HepG2 (cell line): ENCODE results near the gene MYH7. TPM values are rescaled to one million over a fixed set of nuclear protein-coding genes. Genes with fewer than 3 reads are reported as not detected.

Experiments used
- ATAC-seq: fragments of 200-7000 bp; cut with Tn5 transposase; 3 replicates; pipeline ENCODE4 v1.9.1; 2020; ENCODE audit warnings: mild to moderate bottlenecking, moderate library complexity
- BruUV-seq: library from RNA; stranded (reverse); fragments of 400-500 nt; replicated peaks from 2 replicates; lab custom pipeline; 2021; lab: Mats Ljungman, UMichigan
- CTCF ChIA-PET: fragments of 300-600 bp; formaldehyde crosslinking; extraction: SDS; loops from one replicate; lab custom pipeline; 2021; ENCODE audit warnings: low total read pairs, inconsistent platforms, low intra/inter-chr PET ratio; lab: Yijun Ruan, JAX
- POLR2A ChIA-PET: fragments of 350-600 bp; sonication (Branson Sonifier 250); formaldehyde crosslinking; loops from one replicate; lab custom pipeline; 2020; ENCODE audit warnings: antibody characterized with exemption, inconsistent platforms; lab: Yijun Ruan, JAX
- DNase-seq: peaks from one replicate; pipeline ENCODE4 v3.0.0-alpha.2; 2015; ENCODE audit warnings: low spot score
- FAIRE-seq: peaks from 3 replicates; lab custom pipeline; 2011; peaks lifted over from hg19 to GRCh38; lab: Jason Lieb, UNC
- H2AFZ ChIP-seq: one replicate; pipeline ENCODE4 v1.6.1; 2011; ENCODE audit warnings: low read length, inconsistent platforms
- H3K27ac ChIP-seq: fragments of 300-600 bp; 3 replicates; pipeline ENCODE4 v1.8.0; 2011; ENCODE audit warnings: mixed run types, mild to moderate bottlenecking, mixed read lengths, low read length, inconsistent platforms; ENCODE audit not compliant: insufficient read depth; ENCODE audit errors: extremely low read length
- H3K27me3 ChIP-seq, 2 experiments: fragments of 200-600 bp in 1 of 2; 2 replicates in 1 of 2; 3 replicates in 1 of 2; pipeline versions ENCODE4 v1.6.0 to v1.8.0; 2011; ENCODE audit warnings: low read length in 2 of 2, mild to moderate bottlenecking in 2 of 2, moderate library complexity in 2 of 2, inconsistent platforms in 1 of 2; ENCODE audit not compliant: insufficient read depth in 2 of 2, control insufficient read depth in 1 of 2
- H3K36me3 ChIP-seq, 2 experiments: fragments of 200-600 bp in 1 of 2; replicated peaks in 1 of 2; 2 replicates in 1 of 2; 3 replicates in 1 of 2; pipeline versions ENCODE4 v1.5.1 to v1.8.0; 2011; ENCODE audit warnings: low read length in 2 of 2, inconsistent platforms in 1 of 2; ENCODE audit not compliant: insufficient read depth in 2 of 2, control insufficient read depth in 1 of 2
- H3K4me1 ChIP-seq: 2 replicates; pipeline ENCODE4 v1.5.1; 2012; ENCODE audit warnings: low read length, inconsistent platforms; ENCODE audit not compliant: insufficient read depth
- H3K4me2 ChIP-seq: 2 replicates; pipeline ENCODE4 v1.6.0; 2011; ENCODE audit warnings: low read depth, low read length, inconsistent platforms
- H3K4me3 ChIP-seq, 3 experiments: fragments of 200-600 bp in 1 of 3; sonication (generic), shearing (Covaris generic) in 1 of 3; replicated peaks in 1 of 3; 2 replicates each; pipeline ENCODE4 v1.5.1; 2011 to 2016; ENCODE audit warnings: low read length in 3 of 3, inconsistent platforms in 2 of 3, low read depth in 2 of 3, mild to moderate bottlenecking in 2 of 3, control low read depth in 1 of 3, mixed read lengths in 1 of 3; ENCODE audit not compliant: insufficient read depth in 1 of 3
- H3K79me2 ChIP-seq: one replicate; pipeline ENCODE4 v1.6.1; 2011; ENCODE audit warnings: low read length, inconsistent platforms; ENCODE audit not compliant: insufficient read depth
- H3K9ac ChIP-seq: 2 replicates; pipeline ENCODE4 v1.6.0; 2011; ENCODE audit warnings: mild to moderate bottlenecking, low read depth, low read length, inconsistent platforms; ENCODE audit not compliant: insufficient read depth
- H3K9me3 ChIP-seq: 2 replicates; pipeline ENCODE4 v1.5.1; 2012; ENCODE audit warnings: mild to moderate bottlenecking, low read length
- H4K20me1 ChIP-seq: 2 replicates; pipeline ENCODE4 v1.6.0; 2011; ENCODE audit warnings: inconsistent platforms, mild to moderate bottlenecking, low read length, moderate library complexity; ENCODE audit not compliant: insufficient read depth
- CC2D1A ChIP-seq: sonication (generic); formaldehyde crosslinking; IDR thresholded peaks from 2 replicates; pipeline ENCODE4 v1.8.1; 2023; ENCODE audit warnings: mild to moderate bottlenecking, missing genetic modification reagents
- ESRRA ChIP-seq: sonication (generic); formaldehyde crosslinking; IDR thresholded peaks from 2 replicates; pipeline ENCODE4 v1.5.1; 2020; ENCODE audit warnings: mild to moderate bottlenecking, low read depth, missing genetic modification reagents
- ISL2 ChIP-seq: sonication (generic); formaldehyde crosslinking; IDR thresholded peaks from 2 replicates; pipeline ENCODE4 v1.5.0; 2020; ENCODE audit warnings: missing genetic modification reagents
- XRCC5 ChIP-seq: fragments of 200-400 bp; formaldehyde crosslinking; optimal IDR thresholded peaks from 2 replicates; pipeline ENCODE3; 2017; ENCODE audit warnings: mild to moderate bottlenecking, low read length
- ZNF232 ChIP-seq: sonication (generic); formaldehyde crosslinking; IDR thresholded peaks from 2 replicates; pipeline ENCODE4 v1.4.0; 2020; ENCODE audit warnings: missing genetic modification reagents, borderline replicate concordance
- ZNF337 ChIP-seq: sonication (generic); formaldehyde crosslinking; IDR thresholded peaks from 2 replicates; pipeline ENCODE4 v1.5.1; 2020; ENCODE audit warnings: missing genetic modification reagents, low read depth, mild to moderate bottlenecking, borderline replicate concordance
- ZNF614 ChIP-seq: IDR thresholded peaks from 2 replicates; pipeline ENCODE4 v1.6.1; 2018; ENCODE audit warnings: missing biosample characterization, missing genetic modification reagents, inconsistent platforms, borderline replicate concordance
- WGBS: methylation state at CpG from one replicate; pipeline ENCODE4 v1.1.6; 2017; ENCODE audit warnings: low lambda C conversion rate; 5-methylcytosine and 5-hydroxymethylcytosine counted together
- in situ Hi-C: cut with HindIII; loops from 2 replicates; pipeline ENCODE4 v1.10.0; 2017; ENCODE audit warnings: low pct_unique_long_range_greater_than_20kb; ENCODE audit not compliant: extremely low pct_ligation_motif_present
- intact Hi-C: fragments of 100-400 bp; cut with micrococcal nuclease; formaldehyde crosslinking; loops from one replicate; pipeline ENCODE4 v1.10.0; 2022; ENCODE audit not compliant: unreplicated experiment
- polyA plus RNA-seq, 8 experiments: library from polyadenylated mRNA; depleted of rRNA in 3 of 8; stranded (reverse) in 7 of 8; unstranded in 1 of 8; fragments of >200 nt; fragmentation: Illumina TruSeq in 4 of 8; extraction: Trizol in 4 of 8; gene quantifications; 2 replicates each; pipeline versions ENCODE4 v1.2.1 to v1.2.3, GENCODE V29; 2011 to 2016; ENCODE audit warnings: low read depth in 4 of 8, missing spikeins in 1 of 8, mixed read lengths in 1 of 8; ENCODE audit not compliant: insufficient read depth in 1 of 8
- total RNA-seq, 5 experiments: library from RNA; depleted of rRNA; stranded (reverse); fragments of >200 nt; fragmentation: Illumina TruSeq; extraction: Trizol; gene quantifications; 2 replicates each; pipeline ENCODE4 v1.2.3, GENCODE V29; 2016; ENCODE audit warnings: low read depth in 1 of 5
- TF ChIP-seq, protein P1 (sequence below): sonication (generic); formaldehyde crosslinking; IDR thresholded peaks from 2 replicates; pipeline ENCODE4 v1.8.0; 2022; ENCODE audit warnings: mild to moderate bottlenecking, missing genetic modification reagents, moderate library complexity
- TF ChIP-seq, protein P2 (sequence below): sonication (generic); formaldehyde crosslinking; IDR thresholded peaks from 2 replicates; pipeline ENCODE4 v1.4.0; 2020; ENCODE audit warnings: missing genetic modification reagents
- TF ChIP-seq, protein P3 (sequence below): sonication (generic); formaldehyde crosslinking; IDR thresholded peaks from 2 replicates; pipeline ENCODE4; 2020; ENCODE audit warnings: missing genetic modification reagents, mild to moderate bottlenecking, borderline replicate concordance
- TF ChIP-seq, protein P4 (sequence below): sonication (generic); formaldehyde crosslinking; IDR thresholded peaks from 2 replicates; pipeline ENCODE4 v1.4.0; 2020; ENCODE audit warnings: missing genetic modification reagents, borderline replicate concordance

The MYH7 gene
- total and polyA plus RNA-seq, 2 of the 13 experiments (the other 11 are each of a cell fraction or from before 2014, with no cell fraction given), result 0.04 TPM; not detected in 1

DNA sequence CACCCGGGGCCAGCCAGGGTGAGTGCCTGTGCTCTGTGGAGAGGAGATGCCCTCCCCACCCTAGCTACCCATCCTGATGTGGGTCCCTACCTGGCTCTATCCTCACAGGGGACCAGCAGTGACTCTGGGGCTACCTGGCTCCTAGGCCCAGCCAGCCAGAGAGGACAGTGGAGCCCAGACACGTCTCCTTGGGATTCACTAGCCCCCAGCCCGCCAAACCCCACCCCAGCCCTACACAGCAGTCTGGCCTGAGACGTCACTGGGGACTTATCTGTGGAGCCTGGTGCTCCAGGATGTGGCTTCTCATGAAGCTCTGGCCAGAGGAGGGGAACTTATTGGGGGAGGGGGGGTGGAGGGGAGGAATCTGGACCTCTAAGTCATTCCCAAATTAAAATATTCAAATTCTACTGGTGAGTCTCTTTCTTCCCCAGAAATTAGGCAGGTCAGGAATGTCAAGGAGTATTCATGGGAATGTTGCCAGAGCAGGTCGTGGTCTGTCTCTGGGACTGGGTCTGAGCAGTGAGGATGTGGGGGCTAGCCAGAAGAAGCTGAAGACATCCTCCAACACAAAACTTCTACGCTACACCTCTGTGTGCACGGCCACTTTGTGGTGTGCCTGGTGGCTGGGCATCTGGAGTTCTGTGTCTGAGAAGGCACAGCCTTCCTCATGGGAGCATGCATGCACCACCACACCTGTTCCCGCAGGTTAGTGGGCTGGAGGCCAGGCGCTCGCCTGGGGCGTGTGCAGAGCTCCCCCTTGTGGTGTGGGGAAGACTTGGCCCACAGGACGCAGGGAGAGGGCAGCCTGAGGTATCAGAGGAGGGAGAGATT is 55.9 kb downstream of the MYH7 start:
- no peak overlapping the region for H3K4me3 ChIP-seq
- POLR2A ChIA-PET, result interaction anchor here (1.2 to 1.4 kb wide), 4 partner anchors 19 to 73 kb away, joined by 3 to 16 read pairs (median 6); partner anchors contain the start of gene PABPN1
- in situ Hi-C loops, result loop anchor here (5.0 kb wide), 2 partner anchors 52 to 117 kb away; no protein-coding TSS in a partner anchor
- TF ChIP-seq, protein P1, sequence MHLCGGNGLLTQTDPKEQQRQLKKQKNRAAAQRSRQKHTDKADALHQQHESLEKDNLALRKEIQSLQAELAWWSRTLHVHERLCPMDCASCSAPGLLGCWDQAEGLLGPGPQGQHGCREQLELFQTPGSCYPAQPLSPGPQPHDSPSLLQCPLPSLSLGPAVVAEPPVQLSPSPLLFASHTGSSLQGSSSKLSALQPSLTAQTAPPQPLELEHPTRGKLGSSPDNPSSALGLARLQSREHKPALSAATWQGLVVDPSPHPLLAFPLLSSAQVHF (CRISPR knock-in tag), result peak; percentile 56; the same call in 1 of the 2 replicates
- TF ChIP-seq ZNF614 (CRISPR knock-in tag) (peak; percentile 75; the same call in 1 of the 2 replicates), ZNF337 (CRISPR knock-in tag) (no peak), CC2D1A (CRISPR knock-in tag) (no peak), ZNF232 (CRISPR knock-in tag) (peak; percentile 22; the same call in 1 of the 2 replicates), ESRRA (CRISPR knock-in tag) (no peak), XRCC5 (peak; percentile 96), ISL2 (CRISPR knock-in tag) (no peak)
- TF ChIP-seq, protein P2, sequence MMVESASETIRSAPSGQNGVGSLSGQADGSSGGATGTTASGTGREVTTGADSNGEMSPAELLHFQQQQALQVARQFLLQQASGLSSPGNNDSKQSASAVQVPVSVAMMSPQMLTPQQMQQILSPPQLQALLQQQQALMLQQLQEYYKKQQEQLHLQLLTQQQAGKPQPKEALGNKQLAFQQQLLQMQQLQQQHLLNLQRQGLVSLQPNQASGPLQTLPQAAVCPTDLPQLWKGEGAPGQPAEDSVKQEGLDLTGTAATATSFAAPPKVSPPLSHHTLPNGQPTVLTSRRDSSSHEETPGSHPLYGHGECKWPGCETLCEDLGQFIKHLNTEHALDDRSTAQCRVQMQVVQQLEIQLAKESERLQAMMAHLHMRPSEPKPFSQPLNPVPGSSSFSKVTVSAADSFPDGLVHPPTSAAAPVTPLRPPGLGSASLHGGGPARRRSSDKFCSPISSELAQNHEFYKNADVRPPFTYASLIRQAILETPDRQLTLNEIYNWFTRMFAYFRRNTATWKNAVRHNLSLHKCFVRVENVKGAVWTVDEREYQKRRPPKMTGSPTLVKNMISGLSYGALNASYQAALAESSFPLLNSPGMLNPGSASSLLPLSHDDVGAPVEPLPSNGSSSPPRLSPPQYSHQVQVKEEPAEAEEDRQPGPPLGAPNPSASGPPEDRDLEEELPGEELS (CRISPR knock-in tag), result no peak
- TF ChIP-seq, protein P3, sequence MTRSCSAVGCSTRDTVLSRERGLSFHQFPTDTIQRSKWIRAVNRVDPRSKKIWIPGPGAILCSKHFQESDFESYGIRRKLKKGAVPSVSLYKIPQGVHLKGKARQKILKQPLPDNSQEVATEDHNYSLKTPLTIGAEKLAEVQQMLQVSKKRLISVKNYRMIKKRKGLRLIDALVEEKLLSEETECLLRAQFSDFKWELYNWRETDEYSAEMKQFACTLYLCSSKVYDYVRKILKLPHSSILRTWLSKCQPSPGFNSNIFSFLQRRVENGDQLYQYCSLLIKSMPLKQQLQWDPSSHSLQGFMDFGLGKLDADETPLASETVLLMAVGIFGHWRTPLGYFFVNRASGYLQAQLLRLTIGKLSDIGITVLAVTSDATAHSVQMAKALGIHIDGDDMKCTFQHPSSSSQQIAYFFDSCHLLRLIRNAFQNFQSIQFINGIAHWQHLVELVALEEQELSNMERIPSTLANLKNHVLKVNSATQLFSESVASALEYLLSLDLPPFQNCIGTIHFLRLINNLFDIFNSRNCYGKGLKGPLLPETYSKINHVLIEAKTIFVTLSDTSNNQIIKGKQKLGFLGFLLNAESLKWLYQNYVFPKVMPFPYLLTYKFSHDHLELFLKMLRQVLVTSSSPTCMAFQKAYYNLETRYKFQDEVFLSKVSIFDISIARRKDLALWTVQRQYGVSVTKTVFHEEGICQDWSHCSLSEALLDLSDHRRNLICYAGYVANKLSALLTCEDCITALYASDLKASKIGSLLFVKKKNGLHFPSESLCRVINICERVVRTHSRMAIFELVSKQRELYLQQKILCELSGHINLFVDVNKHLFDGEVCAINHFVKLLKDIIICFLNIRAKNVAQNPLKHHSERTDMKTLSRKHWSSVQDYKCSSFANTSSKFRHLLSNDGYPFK (CRISPR knock-in tag), result no peak; the same call in none of the 2 replicates
- TF ChIP-seq, protein P4, sequence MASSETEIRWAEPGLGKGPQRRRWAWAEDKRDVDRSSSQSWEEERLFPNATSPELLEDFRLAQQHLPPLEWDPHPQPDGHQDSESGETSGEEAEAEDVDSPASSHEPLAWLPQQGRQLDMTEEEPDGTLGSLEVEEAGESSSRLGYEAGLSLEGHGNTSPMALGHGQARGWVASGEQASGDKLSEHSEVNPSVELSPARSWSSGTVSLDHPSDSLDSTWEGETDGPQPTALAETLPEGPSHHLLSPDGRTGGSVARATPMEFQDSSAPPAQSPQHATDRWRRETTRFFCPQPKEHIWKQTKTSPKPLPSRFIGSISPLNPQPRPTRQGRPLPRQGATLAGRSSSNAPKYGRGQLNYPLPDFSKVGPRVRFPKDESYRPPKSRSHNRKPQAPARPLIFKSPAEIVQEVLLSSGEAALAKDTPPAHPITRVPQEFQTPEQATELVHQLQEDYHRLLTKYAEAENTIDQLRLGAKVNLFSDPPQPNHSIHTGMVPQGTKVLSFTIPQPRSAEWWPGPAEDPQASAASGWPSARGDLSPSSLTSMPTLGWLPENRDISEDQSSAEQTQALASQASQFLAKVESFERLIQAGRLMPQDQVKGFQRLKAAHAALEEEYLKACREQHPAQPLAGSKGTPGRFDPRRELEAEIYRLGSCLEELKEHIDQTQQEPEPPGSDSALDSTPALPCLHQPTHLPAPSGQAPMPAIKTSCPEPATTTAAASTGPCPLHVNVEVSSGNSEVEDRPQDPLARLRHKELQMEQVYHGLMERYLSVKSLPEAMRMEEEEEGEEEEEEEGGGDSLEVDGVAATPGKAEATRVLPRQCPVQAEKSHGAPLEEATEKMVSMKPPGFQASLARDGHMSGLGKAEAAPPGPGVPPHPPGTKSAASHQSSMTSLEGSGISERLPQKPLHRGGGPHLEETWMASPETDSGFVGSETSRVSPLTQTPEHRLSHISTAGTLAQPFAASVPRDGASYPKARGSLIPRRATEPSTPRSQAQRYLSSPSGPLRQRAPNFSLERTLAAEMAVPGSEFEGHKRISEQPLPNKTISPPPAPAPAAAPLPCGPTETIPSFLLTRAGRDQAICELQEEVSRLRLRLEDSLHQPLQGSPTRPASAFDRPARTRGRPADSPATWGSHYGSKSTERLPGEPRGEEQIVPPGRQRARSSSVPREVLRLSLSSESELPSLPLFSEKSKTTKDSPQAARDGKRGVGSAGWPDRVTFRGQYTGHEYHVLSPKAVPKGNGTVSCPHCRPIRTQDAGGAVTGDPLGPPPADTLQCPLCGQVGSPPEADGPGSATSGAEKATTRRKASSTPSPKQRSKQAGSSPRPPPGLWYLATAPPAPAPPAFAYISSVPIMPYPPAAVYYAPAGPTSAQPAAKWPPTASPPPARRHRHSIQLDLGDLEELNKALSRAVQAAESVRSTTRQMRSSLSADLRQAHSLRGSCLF (CRISPR knock-in tag), result no peak

More for the DNA sequence above, 55.9 kb downstream of the MYH7 start:
- no peak overlapping the region for H2AFZ ChIP-seq
- no peak overlapping the region for H3K4me2 ChIP-seq
- H4K20me1 ChIP-seq, result no peaks in the 10 kb centered on the region
- H3K36me3 ChIP-seq, result no peaks in the 10 kb centered on the region
- H3K9ac ChIP-seq, result no peak overlapping the region
- no peaks in the 10 kb centered on the region for H3K79me2 ChIP-seq
- no peaks in the 10 kb centered on the region for H3K4me1 ChIP-seq
- peak; percentile 72 for FAIRE-seq
- intact Hi-C loops, result loop anchor here (1.0 to 5.0 kb wide), 3 partner anchors 51 to 257 kb away; no protein-coding TSS in a partner anchor
- peaks cover 26 to 90% of the 10 kb centered on the region in 2 experiments for H3K27me3 ChIP-seq
- 5% methylated on average over 12 of the region's 12 CpGs for WGBS
- DNase-seq, result peak; percentile 66
- no TSS peak for BruUV-seq
- no peaks in the 10 kb centered on the region for H3K9me3 ChIP-seq
- ATAC-seq, result peak; percentile 88
- CTCF ChIA-PET, result interaction anchor here (0.9 to 5.9 kb wide), 7 partner anchors 21 to 259 kb away, joined by 3 to 111 read pairs (median 4); no protein-coding TSS in a partner anchor
- H3K27ac ChIP-seq, result no peak overlapping the region
